Brain microvascular endothelial cell (primary cell): Measurements from ENCODE around the gene RNF217.

ENCODE experiments used
- DNase-seq: peaks from one replicate; pipeline ENCODE4 v3.0.0-alpha.2; 2020
- H3K27ac ChIP-seq: fragments of 250-450 bp; sonication (Bioruptor Pico); 2 replicates; pipeline ENCODE4 v1.5.1; 2020; ENCODE audit warnings: mild to moderate bottlenecking, moderate library complexity
- H3K27me3 ChIP-seq: fragments of 250-450 bp; sonication (Bioruptor Pico); replicated peaks from 2 replicates; pipeline ENCODE4 v1.5.1; 2020; ENCODE audit warnings: mild to moderate bottlenecking
- H3K36me3 ChIP-seq: fragments of 250-450 bp; sonication (Bioruptor Pico); replicated peaks from 2 replicates; pipeline ENCODE4 v1.5.1; 2020; ENCODE audit warnings: mild to moderate bottlenecking
- H3K4me3 ChIP-seq: 2 replicates; pipeline ENCODE4 v1.5.1; 2011; ENCODE audit warnings: low read depth, mild to moderate bottlenecking, control low read depth, low read length, moderate library complexity
- in situ Hi-C: cut with HindIII; loops from 2 replicates; pipeline ENCODE4 v1.10.0; 2017; ENCODE audit warnings: low sequenced_read_pairs, low pct_ligation_motif_present
- TF ChIP-seq, protein P1 (sequence below): IDR thresholded peaks from 2 replicates; pipeline ENCODE4 v1.5.1; 2011; ENCODE audit warnings: low read depth, mild to moderate bottlenecking, moderate library complexity, low read length, control low read depth, inconsistent platforms; ENCODE audit errors: missing control alignments

Gene RNF217

DNA sequence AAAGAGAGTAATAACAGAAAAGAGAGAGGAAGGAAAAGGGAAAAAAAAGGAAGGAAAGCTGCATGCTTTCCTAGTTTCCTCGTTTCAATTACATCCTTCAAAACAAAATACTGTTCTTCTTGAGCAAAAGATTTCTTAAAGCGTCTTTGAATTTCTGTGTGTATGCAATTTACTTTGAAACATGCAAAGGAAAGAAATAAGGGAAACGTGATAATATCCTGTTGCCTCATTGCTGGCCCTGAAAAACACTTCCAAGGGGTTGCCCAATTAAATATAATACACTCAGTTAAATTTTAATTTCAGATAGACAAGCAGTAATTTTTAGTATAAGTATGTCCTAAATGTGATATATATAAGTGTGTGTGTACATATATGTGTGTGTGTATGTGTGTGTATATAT lies 140.2 kb downstream of the RNF217 start:
- Histone ChIP-seq H3K4me3 (no peak overlapping the region), H3K27me3 (no peaks in the 10 kb centered on the region), H3K36me3 (no peaks in the 10 kb centered on the region), H3K27ac (peak overlapping the region; percentile 89)
- DNase-seq, result no peak
- in situ Hi-C loops, result no loop called here
- TF ChIP-seq, protein P1, sequence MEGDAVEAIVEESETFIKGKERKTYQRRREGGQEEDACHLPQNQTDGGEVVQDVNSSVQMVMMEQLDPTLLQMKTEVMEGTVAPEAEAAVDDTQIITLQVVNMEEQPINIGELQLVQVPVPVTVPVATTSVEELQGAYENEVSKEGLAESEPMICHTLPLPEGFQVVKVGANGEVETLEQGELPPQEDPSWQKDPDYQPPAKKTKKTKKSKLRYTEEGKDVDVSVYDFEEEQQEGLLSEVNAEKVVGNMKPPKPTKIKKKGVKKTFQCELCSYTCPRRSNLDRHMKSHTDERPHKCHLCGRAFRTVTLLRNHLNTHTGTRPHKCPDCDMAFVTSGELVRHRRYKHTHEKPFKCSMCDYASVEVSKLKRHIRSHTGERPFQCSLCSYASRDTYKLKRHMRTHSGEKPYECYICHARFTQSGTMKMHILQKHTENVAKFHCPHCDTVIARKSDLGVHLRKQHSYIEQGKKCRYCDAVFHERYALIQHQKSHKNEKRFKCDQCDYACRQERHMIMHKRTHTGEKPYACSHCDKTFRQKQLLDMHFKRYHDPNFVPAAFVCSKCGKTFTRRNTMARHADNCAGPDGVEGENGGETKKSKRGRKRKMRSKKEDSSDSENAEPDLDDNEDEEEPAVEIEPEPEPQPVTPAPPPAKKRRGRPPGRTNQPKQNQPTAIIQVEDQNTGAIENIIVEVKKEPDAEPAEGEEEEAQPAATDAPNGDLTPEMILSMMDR, result no peak

DNA sequence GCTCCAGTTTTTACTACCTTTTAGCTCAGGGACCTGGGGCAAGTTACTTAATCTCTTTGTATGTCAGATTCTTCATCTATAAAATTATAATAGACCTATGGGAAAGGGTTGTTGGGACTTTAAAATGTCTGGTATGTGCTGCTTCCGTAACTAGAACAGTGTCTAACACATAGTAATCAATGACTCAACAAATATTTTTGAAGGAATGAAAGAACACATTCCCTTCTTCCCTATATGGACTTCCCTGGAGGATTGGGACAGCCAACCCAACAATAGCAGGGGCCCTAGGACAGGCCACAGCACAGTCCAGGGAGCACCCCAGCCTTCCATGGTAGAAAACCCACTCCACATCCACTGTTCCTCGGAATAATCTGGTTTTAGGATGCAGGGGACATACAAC lies 140.7 kb downstream of the RNF217 start:
- Histone ChIP-seq H3K27me3 (no peaks in the 10 kb centered on the region), H3K36me3 (no peaks in the 10 kb centered on the region), H3K4me3 (no peak overlapping the region), H3K27ac (peak overlapping the region; percentile 89)
- TF ChIP-seq, protein P1, result no peak
- peak; percentile 73 for DNase-seq
- in situ Hi-C loops, result no loop called here

DNA sequence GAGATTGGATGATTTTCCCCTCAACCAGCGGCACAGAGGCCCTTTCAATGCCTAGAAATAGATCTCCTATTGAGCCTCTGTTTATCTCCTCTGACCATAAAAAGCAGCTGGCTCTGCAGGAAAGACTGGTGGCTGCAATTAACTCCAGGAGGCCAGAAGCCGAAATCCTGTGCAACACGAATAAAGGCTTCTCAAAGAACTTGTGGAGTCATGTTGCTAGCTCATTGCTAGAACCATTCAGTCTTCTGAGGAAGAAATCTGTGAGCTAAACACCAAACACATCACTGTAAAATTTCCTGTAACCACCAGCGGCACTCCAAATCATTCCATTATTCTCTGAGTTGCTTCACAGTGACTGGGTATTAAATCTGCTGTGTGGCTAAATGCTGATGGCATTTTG lies 142.2 kb downstream of the RNF217 start:
- Histone ChIP-seq H3K36me3 (no peaks in the 10 kb centered on the region), H3K27me3 (no peaks in the 10 kb centered on the region), H3K4me3 (no peak overlapping the region), H3K27ac (peak overlapping the region; percentile 89)
- TF ChIP-seq, protein P1, result no peak
- in situ Hi-C loops, result no loop called here
- peak; percentile 46 for DNase-seq

DNA sequence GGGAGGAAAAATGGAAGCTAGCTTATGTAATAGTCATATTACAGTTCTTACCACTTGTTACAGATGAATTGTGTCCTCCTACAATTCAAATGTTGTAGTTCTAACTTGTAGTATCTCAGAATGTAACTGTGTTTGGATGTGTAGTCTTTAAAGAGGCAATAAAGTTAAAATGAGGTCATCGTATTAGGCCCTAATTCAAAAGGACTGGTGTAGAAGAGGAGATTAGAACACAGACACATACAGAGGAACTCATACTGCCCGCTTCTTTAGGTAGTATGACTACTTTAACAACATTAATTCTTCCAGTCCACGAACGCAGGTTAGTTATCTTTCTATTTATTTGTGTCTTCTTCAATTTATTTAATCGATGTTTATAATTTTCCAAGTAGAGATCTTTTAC lies 144.8 kb downstream of the RNF217 start:
- Histone ChIP-seq H3K27me3 (no peaks in the 10 kb centered on the region), H3K36me3 (no peaks in the 10 kb centered on the region), H3K4me3 (no peak overlapping the region), H3K27ac (no peak overlapping the region)
- in situ Hi-C loops, result no loop called here
- no peak for DNase-seq
- TF ChIP-seq, protein P1, result no peak

DNA sequence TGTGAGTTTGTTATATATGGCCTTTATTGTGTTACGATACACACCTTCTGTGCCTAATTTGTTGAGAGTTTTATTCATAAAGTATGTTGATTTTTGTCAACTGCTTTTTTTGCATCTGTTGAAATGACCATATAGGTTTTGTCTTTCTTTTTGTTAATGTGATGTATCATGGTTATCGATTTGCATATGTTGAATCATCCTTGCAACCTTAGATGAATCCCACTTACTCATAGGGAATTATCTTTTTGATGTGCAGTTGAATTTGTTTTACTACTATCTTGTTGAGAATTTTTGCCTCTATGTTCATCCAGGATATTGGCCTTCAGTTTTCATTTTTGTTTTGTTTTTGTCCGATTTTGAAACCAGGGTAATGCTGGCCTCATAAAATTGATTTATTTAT lies 145.7 kb downstream of the RNF217 start:
- H3K27ac ChIP-seq, result no peak overlapping the region
- H3K27me3 ChIP-seq, result no peaks in the 10 kb centered on the region
- no peak for DNase-seq
- H3K4me3 ChIP-seq, result no peak overlapping the region
- no peaks in the 10 kb centered on the region for H3K36me3 ChIP-seq
- TF ChIP-seq, protein P1, result no peak
- in situ Hi-C loops, result no loop called here

DNA sequence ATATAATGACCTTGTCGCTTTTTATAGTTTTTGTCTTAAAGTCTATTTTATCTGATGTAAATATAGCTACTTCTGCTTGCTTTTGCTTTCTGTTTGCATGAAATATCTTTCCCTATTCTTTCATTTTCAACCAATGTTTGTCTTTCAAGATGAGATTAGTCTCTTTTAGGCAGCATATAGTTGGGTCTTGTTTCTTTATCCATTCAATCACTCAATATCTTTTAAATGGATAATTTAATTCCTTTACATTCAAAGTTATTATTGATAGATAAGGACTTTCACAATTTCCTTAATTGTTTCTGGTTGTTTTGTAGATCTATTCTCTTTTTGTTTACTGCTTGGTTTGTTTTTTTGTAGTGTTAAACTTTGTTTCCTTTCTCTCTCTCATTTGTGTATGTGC lies 147.8 kb downstream of the RNF217 start:
- H3K27me3 ChIP-seq, result no peaks in the 10 kb centered on the region
- in situ Hi-C loops, result loop anchor here (10.0 kb wide), 1 partner anchor 235 kb away; no protein-coding TSS in a partner anchor

More for the DNA sequence above, 147.8 kb downstream of the RNF217 start:
- DNase-seq, result no peak
- TF ChIP-seq, protein P1, result no peak
- Histone ChIP-seq H3K36me3 (no peaks in the 10 kb centered on the region), H3K4me3 (no peak overlapping the region), H3K27ac (no peak overlapping the region)
